CD8-positive, alpha-beta memory T cell (primary cell): ENCODE data around the gene ZNF217. TPM values are rescaled to one million over a fixed set of nuclear protein-coding genes. Genes with fewer than 3 reads are reported as not detected.
A peak's percentile ranks its signal among the peaks of the same experiment; 100 is the strongest.
"Not testable (repeated sequence)": the region's sequence is repeated elsewhere in the genome, so short reads cannot be mapped to it uniquely, and the experiment has no call there.

ENCODE experiments used
- CTCF ChIA-PET: fragments of 350-600 bp; sonication (Branson Sonifier 250); formaldehyde crosslinking; loops from one replicate; lab custom pipeline; 2021; ENCODE audit warnings: antibody characterized with exemption; lab: Charles Lee
- POLR2A ChIA-PET: fragments of 350-600 bp; sonication (Branson Sonifier 250); formaldehyde crosslinking; loops from one replicate; lab custom pipeline; 2021; ENCODE audit warnings: antibody characterized with exemption; lab: Charles Lee
- DNase-seq, 5 donors: peaks; one replicate each; pipeline versions ENCODE4 v3.0.0 to v3.0.0-alpha.2; 2020 to 2022; ENCODE audit warnings: mixed read lengths in 1 of 5
- H3K27ac ChIP-seq: one replicate; pipeline ENCODE4 v1.7.0; 2013; ENCODE audit warnings: low read depth, mild to moderate bottlenecking, low read length, moderate library complexity
- H3K27me3 ChIP-seq: 2 replicates; pipeline ENCODE4 v1.7.0; 2013; ENCODE audit warnings: low read length, mild to moderate bottlenecking; ENCODE audit not compliant: insufficient read depth, poor library complexity, severe bottlenecking
- H3K36me3 ChIP-seq: 2 replicates; pipeline ENCODE4 v1.7.0; 2013; ENCODE audit warnings: mild to moderate bottlenecking, low read length, moderate library complexity; ENCODE audit not compliant: insufficient read depth
- H3K4me1 ChIP-seq: 2 replicates; pipeline ENCODE4 v1.7.0; 2013; ENCODE audit warnings: mild to moderate bottlenecking, low read length, moderate library complexity; ENCODE audit not compliant: insufficient read depth
- H3K4me3 ChIP-seq: 2 replicates; pipeline ENCODE4 v1.7.0; 2013; ENCODE audit warnings: mild to moderate bottlenecking, low read length
- H3K9me3 ChIP-seq: 2 replicates; pipeline ENCODE4 v1.7.0; 2013; ENCODE audit warnings: mild to moderate bottlenecking, low read length
- H3K27ac Mint-ChIP-seq, 8 donors: one replicate each; pipeline ENCODE4 v1.8.0; 2020 to 2021; ENCODE audit warnings: mixed read lengths in 8 of 8, mild to moderate bottlenecking in 6 of 8, inconsistent platforms in 3 of 8, moderate library complexity in 3 of 8
- H3K27me3 Mint-ChIP-seq, 2 donors: one replicate each; pipeline ENCODE4 v1.8.0; 2020 to 2021; ENCODE audit warnings: mixed read lengths in 2 of 2, mild to moderate bottlenecking in 1 of 2, moderate library complexity in 1 of 2
- H3K36me3 Mint-ChIP-seq, 3 donors: one replicate each; pipeline ENCODE4 v1.8.0; 2020 to 2021; ENCODE audit warnings: mixed read lengths in 3 of 3, inconsistent platforms in 1 of 3, mild to moderate bottlenecking in 1 of 3
- H3K4me1 Mint-ChIP-seq, 3 donors: one replicate each; pipeline ENCODE4 v1.8.0; 2020 to 2021; ENCODE audit warnings: mixed read lengths in 3 of 3, inconsistent platforms in 1 of 3, mild to moderate bottlenecking in 1 of 3
- H3K4me3 Mint-ChIP-seq, 7 donors: one replicate each; pipeline ENCODE4 v1.8.0; 2020 to 2021; ENCODE audit warnings: mixed read lengths in 7 of 7, mild to moderate bottlenecking in 6 of 7, moderate library complexity in 4 of 7, inconsistent platforms in 2 of 7
- H3K9me3 Mint-ChIP-seq, 5 donors: one replicate each; pipeline ENCODE4 v1.8.0; 2020 to 2022; ENCODE audit warnings: mixed read lengths in 5 of 5, mild to moderate bottlenecking in 3 of 5, moderate library complexity in 2 of 5, inconsistent platforms in 1 of 5
- polyA plus RNA-seq: library from polyadenylated mRNA; unstranded; fragments of 300-500 nt; fragmentation: Illumina TruSeq; gene quantifications from one replicate; pipeline ENCODE4 v1.2.3, GENCODE V29; 2021
- total RNA-seq, 2 experiments: library from RNA; stranded (reverse); gene quantifications; one replicate each; pipeline ENCODE4 v1.2.3, GENCODE V29; 2021

The ZNF217 gene
- total and polyA plus RNA-seq, 3 experiments from 2014 or later: 24.0 to 54.3 (median 52.5) TPM

DNA sequence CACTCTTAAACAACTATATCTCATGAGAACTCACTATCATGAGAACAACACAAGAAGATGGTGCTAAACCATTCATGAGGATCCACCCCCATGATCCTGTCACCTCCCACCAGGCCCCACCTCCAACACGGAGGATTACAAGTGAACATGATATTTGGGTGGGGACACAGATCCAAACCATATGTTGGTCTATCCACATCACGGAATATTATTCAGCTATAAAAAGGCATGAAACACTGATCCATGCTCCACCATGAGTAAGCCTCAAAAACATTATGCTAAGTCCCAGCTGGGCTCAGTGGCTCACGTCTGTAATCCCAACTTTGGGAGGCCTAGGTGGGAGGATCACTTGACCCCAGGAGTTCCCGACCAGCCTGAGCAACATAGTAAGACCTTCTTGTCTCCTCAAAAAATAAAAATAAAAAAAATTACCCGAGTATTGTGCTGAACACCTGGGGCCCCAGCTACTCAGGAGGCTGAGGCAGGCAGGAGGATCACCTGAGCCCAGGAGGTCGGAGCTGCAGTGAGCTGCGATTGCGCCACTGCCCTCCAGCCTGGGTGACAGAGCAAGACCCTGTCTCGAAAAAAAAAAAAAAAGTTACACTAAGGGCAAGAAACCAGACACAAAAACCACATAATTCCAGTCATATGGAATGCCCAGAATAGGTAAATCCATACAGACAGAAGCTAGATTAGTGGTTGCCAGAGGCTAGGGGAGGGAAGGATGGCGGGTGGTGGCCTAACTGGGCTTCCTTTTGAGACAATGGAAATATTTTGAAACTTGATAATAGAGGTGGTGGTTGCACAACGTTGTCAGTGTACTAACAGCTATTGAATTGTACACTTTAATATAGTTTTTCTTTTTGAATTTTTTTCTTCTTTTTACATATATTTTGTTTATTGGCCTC is 43.1 kb downstream of the ZNF217 start:
- no peaks in the 10 kb centered on the region for H3K27me3 ChIP-seq
- no peaks in the 10 kb centered on the region for H3K36me3 ChIP-seq
- no peaks in the 10 kb centered on the region for H3K27me3 Mint-ChIP-seq
- no peak overlapping the region for H3K4me3 ChIP-seq
- H3K4me1 ChIP-seq: no peaks in the 10 kb centered on the region
- DNase-seq: no peak
- CTCF ChIA-PET: no interaction called here
- no peak overlapping the region for H3K27ac Mint-ChIP-seq
- peaks cover 0 to 3% (median 0%) of the 10 kb centered on the region in 3 donors for H3K36me3 Mint-ChIP-seq
- no peak overlapping the region for H3K4me3 Mint-ChIP-seq
- peaks cover 0 to 6% (median 6%) of the 10 kb centered on the region in 3 donors for H3K4me1 Mint-ChIP-seq
- POLR2A ChIA-PET: no interaction called here
- no peaks in the 10 kb centered on the region for H3K9me3 ChIP-seq
- no peak overlapping the region for H3K27ac ChIP-seq
- H3K9me3 Mint-ChIP-seq: no peaks in the 10 kb centered on the region

DNA sequence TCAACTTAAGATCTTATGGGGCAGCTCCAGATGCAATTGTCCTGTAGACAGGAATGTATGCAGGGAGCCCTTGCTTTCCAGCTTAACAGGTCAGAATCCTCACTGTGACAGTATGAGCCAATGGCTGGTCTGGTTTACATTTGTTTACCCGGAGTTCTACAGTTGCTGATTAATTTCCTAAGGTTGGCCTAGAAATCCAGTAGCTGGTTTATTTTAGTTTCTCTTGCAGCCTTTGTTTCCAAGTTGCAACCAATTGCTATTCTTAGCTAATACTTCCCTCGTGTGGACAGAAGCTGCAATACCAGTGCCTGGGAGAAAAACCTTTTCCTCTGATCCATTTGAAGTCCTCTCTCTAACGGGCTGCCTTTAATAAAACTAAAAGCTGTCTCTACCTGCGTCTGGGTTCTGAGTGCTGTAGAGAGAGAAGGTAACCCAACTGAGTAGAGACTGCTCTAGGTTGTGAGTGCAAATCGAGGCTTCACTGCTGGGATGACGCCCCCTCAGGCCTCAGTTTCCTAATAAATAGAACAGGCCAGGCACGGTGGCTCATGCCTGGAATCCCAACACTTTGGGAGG is 45.9 kb downstream of the ZNF217 start:
- Histone ChIP-seq H3K4me3 (no peak overlapping the region), H3K36me3 (no peaks in the 10 kb centered on the region), H3K9me3 (no peaks in the 10 kb centered on the region), H3K27me3 (no peaks in the 10 kb centered on the region), H3K4me1 (no peaks in the 10 kb centered on the region), H3K27ac (no peak overlapping the region)
- Mint-ChIP-seq H3K9me3 (no peaks in the 10 kb centered on the region), H3K36me3 (peaks cover 0 to 6% (median 4%) of the 10 kb centered on the region in 3 donors), H3K4me3 (no peak overlapping the region), H3K27ac (peak overlapping the region in 1 of 8 donors; percentile 74), H3K27me3 (peaks cover 0 to 6% of the 10 kb centered on the region in 2 donors), H3K4me1 (peaks cover 0 to 6% (median 6%) of the 10 kb centered on the region in 3 donors)
- CTCF ChIA-PET: interaction anchor here (0.6 to 1.4 kb wide), 9 partner anchors 9 to 383 kb away, joined by 3 to 5 read pairs (median 3); no protein-coding TSS in a partner anchor
- DNase-seq: peak in 2 of 5 donors; percentile 14 to 49
- POLR2A ChIA-PET: no interaction called here

DNA sequence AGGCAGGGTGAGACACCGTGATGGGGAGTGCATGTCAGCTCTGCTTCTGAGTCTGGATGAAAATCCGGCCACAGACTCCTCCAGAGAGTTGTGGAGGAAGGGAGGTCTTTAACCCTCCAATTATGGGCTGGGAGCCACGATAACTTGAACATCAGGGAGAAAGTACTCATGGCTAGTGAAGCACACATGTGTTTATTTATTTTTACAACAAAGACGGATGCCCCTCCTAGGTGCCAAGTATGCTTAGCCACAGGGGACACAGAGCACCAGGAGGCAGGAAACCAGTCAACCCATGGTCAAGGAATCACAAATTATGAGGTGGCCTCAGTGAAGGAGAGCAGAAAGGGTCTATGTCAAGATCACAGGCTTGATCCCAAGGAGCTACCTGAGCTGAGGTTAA is 54.1 kb downstream of the ZNF217 start:
- CTCF ChIA-PET: interaction anchor here (0.7 to 1.5 kb wide), 2 partner anchors 8 to 250 kb away, joined by 3 to 5 read pairs; no protein-coding TSS in a partner anchor
- H3K4me1 Mint-ChIP-seq: no peaks in the 10 kb centered on the region
- POLR2A ChIA-PET: no interaction called here
- H3K27ac ChIP-seq: no peak overlapping the region
- no peaks in the 10 kb centered on the region for H3K27me3 ChIP-seq
- no peaks in the 10 kb centered on the region for H3K4me1 ChIP-seq
- peak overlapping the region in 1 of 8 donors; percentile 50 for H3K27ac Mint-ChIP-seq
- no peak overlapping the region for H3K4me3 ChIP-seq
- no peak overlapping the region for H3K4me3 Mint-ChIP-seq
- no peaks in the 10 kb centered on the region for H3K9me3 Mint-ChIP-seq
- H3K9me3 ChIP-seq: no peaks in the 10 kb centered on the region
- peaks cover 0 to 4% of the 10 kb centered on the region in 2 donors for H3K27me3 Mint-ChIP-seq
- no peaks in the 10 kb centered on the region for H3K36me3 ChIP-seq
- DNase-seq: no peak
- H3K36me3 Mint-ChIP-seq: peaks cover 0 to 1% (median 0%) of the 10 kb centered on the region in 3 donors

DNA sequence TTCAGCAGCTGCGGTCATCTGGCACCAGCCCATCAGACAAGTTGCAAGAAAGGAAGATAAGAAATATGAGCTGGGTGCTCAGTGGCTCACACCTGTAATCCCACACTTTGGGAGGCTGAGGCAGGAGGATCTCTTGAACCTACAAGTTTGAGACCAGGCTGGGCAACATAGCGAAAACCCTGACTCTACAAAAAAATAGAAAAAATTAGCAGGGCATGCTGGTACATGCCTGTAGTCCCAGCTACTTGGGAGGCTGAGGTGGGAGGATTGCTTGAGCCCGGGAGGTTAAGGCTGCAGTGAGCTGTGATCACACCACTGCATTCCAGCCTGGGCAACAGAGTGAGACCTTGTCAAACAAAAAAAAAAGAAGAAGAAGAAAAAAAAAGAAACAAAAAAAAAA is 57.3 kb downstream of the ZNF217 start:
- POLR2A ChIA-PET: interaction anchor here (0.6 kb wide), 1 partner anchor 1699 kb away, joined by 3 read pairs; no protein-coding TSS in a partner anchor
- H3K4me3 ChIP-seq, H3K27me3 ChIP-seq, H3K36me3 Mint-ChIP-seq, H3K9me3 ChIP-seq, CTCF ChIA-PET, H3K27ac Mint-ChIP-seq, H3K9me3 Mint-ChIP-seq, H3K4me3 Mint-ChIP-seq, H3K4me1 Mint-ChIP-seq, H3K27me3 Mint-ChIP-seq, DNase-seq, H3K36me3 ChIP-seq, H3K27ac ChIP-seq, H3K4me1 ChIP-seq: not testable (repeated sequence)

DNA sequence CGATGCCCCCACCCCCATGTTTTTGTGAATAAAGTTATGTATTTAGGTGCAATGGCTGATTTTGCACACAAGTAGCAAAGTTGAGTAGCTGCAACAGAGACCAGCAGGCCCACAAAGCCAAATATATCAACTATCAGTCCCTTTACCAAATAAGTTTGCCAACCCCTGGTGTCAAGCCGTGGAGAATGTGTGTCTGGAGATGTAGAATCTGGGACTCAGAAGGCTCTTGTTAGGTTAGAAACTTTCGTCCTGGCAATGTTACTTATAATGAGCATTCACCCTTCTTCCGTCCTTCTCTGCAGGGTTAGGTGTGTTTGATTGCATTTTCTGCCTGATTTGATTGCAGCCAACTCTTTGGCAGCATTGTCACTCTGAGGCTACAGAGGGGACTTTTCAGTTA is 57.8 kb downstream of the ZNF217 start:
- no peaks in the 10 kb centered on the region for H3K4me1 ChIP-seq
- ChIA-PET CTCF (no interaction called here), POLR2A (interaction anchor here (0.6 kb wide), 1 partner anchor 1699 kb away, joined by 3 read pairs; no protein-coding TSS in a partner anchor)
- no peak overlapping the region for H3K27ac ChIP-seq
- no peaks in the 10 kb centered on the region for H3K9me3 ChIP-seq
- no peaks in the 10 kb centered on the region for H3K36me3 ChIP-seq
- no peak overlapping the region for H3K4me3 ChIP-seq
- Mint-ChIP-seq H3K27me3 (peaks cover 0 to 9% of the 10 kb centered on the region in 2 donors), H3K4me1 (no peaks in the 10 kb centered on the region), H3K4me3 (no peak overlapping the region), H3K36me3 (peaks cover 0 to 3% (median 0%) of the 10 kb centered on the region in 3 donors), H3K9me3 (no peaks in the 10 kb centered on the region), H3K27ac (no peak overlapping the region)
- no peaks in the 10 kb centered on the region for H3K27me3 ChIP-seq
- DNase-seq: no peak

DNA sequence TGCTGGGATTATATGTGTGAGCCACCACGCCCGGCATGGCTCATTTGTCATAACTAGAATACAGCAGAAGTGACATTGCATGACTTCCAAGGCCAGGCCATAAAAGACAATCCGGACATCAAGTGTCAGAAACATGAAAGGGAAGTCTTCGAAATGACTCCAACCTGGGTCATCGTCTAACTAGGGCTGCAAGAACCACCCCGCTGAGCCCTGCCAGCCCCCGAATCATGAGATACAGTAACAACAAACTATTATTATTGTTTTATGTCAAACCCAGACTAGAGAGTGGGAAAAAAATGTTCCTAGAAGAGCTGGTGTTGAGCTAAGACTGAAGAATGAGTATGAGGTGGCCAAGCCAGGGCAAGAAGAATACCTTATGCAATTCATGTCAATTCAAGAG is 59.6 kb downstream of the ZNF217 start:
- POLR2A ChIA-PET: no interaction called here

DNA sequence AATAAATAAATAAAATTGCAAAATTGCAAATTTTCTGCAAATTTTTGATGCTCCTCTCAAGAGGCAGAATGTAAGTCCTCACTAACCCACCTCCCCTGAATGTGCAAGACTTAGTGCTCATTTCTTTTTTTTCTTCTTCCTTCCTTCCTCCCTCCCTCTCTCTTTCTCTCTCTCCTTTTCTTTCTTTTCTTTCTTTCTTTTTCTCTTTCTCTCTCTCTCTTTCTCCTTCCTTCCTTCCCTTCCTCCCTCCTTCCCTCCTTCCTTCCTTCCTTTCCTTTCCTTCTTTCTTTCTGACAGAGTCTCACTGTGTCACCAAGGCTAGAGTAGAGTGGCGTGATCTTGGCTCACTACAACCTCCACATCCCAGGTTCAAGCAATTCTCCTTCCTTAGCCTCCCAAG is 60.1 kb downstream of the ZNF217 start:
- Mint-ChIP-seq H3K4me3 (no peak overlapping the region), H3K27ac (peak overlapping the region in 1 of 8 donors; percentile 20), H3K36me3 (peaks cover 0 to 4% (median 0%) of the 10 kb centered on the region in 3 donors), H3K9me3 (no peaks in the 10 kb centered on the region), H3K4me1 (no peaks in the 10 kb centered on the region), H3K27me3 (peaks cover 4 to 15% of the 10 kb centered on the region in 2 donors)
- DNase-seq: no peak
- Histone ChIP-seq H3K27me3 (no peaks in the 10 kb centered on the region), H3K4me3 (no peak overlapping the region), H3K27ac (no peak overlapping the region), H3K4me1 (no peaks in the 10 kb centered on the region), H3K9me3 (no peaks in the 10 kb centered on the region), H3K36me3 (no peaks in the 10 kb centered on the region)
- ChIA-PET CTCF (no interaction called here), POLR2A (no interaction called here)

More for the DNA sequence above, 59.6 kb downstream of the ZNF217 start:
- no peak overlapping the region for H3K27ac ChIP-seq
- CTCF ChIA-PET: no interaction called here
- Mint-ChIP-seq H3K9me3 (no peaks in the 10 kb centered on the region), H3K4me3 (no peak overlapping the region), H3K27ac (no peak overlapping the region), H3K4me1 (no peaks in the 10 kb centered on the region), H3K36me3 (peaks cover 0 to 3% (median 0%) of the 10 kb centered on the region in 3 donors), H3K27me3 (peaks cover under 1 to 15% of the 10 kb centered on the region in 2 donors)
- no peaks in the 10 kb centered on the region for H3K4me1 ChIP-seq
- no peaks in the 10 kb centered on the region for H3K9me3 ChIP-seq
- no peaks in the 10 kb centered on the region for H3K36me3 ChIP-seq
- DNase-seq: no peak
- no peak overlapping the region for H3K4me3 ChIP-seq
- no peaks in the 10 kb centered on the region for H3K27me3 ChIP-seq
